Smooth muscle cell of the brain vasculature (primary cell): ENCODE data around the gene AMN1.
"Not testable (repeated sequence)": the region's sequence is repeated elsewhere in the genome, so short reads cannot be mapped to it uniquely, and the experiment has no call there.

Experiments
- DNase-seq: peaks from one replicate; pipeline ENCODE4 v3.0.0-alpha.2; 2012; ENCODE audit warnings: low read depth, low spot score

AMN1 gene

DNA sequence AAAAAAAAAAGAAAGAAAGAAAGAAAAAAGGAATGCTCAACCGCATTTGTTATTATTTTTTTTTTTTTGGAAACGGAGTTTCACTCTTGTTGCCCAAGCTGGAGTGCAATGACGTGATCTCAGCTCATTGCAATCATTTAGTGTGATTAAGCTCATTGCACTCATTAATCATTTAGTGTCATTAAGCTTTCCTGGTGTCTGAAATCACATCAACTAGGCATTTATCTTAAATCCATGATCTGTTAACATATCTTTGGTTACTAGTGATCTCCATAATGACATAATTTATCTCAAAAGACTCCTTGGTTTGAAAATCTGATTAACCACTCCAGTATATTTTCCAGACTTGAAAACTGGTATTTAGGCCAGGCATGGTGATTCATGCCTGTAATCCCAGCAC is 43.0 kb downstream of the AMN1 start:
- no peak for DNase-seq

DNA sequence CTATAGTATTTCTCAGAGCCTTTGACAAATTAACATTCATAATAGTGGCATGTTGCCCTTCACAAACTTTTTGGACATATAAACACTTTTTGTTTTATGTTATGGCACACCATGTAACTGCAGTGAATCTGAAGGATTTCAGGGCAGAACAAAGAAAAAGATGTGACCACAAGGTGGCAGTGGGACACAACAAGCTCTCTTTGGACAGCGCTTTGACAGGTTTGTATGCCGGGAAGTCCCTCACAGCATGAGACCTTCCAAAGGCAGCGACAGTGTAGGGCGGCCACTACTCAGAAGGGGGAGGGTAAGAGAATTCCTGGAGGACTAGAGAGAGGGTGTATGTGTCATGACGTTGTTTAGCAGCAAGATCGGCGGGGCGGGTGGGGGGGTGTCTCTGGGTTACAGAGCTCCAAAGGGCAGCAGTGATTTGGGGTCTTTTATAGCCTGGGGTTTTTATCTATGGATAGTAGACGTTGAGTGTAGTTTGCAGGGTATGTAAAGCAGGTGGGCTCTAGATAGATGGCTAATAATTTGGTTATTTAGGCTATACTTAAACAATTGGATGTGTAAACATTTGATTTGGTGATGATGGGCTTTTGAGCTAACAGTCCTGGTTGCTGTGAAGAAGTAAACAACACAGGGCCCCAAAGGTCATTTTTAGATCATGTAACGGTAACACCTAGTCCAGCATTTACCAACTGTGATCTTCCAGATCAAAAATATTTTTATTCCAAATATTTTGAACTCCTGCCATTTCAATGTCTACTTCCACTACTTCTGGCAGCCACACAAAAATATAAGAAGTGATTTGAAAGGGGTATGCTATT is 46.5 kb downstream of the AMN1 start:
- peak; percentile 54 for DNase-seq

- no peak for DNase-seq
Measured at GRCh38 chr12:31672521-31672920, 56.3 kb downstream of the AMN1 start.

DNA sequence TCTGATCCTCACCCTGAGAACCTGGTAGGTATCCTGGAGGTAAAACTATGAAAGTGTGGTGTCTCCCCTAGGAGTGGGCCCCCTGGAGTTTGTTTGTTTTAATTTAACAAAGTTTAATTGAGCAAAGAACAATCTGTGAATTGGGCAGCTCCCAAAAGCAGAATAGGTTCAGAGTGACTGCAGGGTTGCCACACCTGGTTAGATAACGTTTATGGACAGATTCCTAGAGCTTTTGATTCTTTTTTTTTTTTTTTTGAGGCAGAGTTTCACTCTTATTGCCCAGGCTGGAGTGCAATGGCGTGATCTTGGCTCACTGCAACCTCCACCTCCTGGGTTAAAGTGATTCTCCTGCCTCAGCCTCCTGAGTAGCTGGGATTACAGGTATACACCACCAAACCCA is 59.2 kb downstream of the AMN1 start:
- not testable (repeated sequence) for DNase-seq

- no peak for DNase-seq
Measured at GRCh38 chr12:31669020-31669419, 59.8 kb downstream of the AMN1 start.

DNA sequence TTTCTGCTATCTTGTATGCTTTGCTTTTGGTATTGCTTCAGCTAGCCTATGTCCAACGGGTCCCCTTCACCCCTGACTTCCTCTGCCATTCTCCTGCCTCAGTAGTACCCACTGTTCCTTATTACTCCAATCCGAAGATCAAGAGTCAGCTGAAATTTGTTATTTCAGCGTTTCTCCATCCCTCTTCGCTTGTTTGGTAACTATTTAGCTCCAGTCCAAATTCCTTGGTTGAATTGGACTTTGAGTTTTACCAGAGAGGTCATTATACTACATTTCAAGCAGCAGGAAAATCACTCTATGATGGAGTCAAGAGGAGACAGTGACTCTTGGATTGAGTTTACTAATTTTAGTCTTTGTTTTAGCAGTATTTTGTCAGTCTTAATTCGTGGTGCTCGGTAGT is 64.8 kb downstream of the AMN1 start:
- DNase-seq = no peak

DNA sequence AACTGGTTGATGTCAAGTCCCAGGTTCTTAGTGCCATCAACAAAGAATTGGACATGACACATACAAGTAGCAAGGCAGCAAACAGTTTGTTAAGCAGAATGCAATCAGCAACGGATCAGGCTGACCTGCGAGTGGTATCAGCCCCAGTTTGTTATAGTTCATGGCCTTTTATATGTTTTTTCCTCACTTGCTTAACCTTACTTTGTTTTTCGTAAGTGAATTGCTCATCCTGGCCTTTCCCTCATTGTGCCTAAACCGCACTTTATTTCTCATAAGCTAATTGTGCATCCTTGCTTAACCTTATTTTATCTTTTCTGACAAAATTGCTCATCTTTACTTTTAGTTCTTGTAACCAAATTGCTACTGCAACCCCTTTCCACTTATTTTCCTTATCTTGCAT is 65.2 kb downstream of the AMN1 start:
- no peak for DNase-seq

- no peak for DNase-seq
Measured at GRCh38 chr12:31662176-31662849, 66.5 kb downstream of the AMN1 start.

DNA sequence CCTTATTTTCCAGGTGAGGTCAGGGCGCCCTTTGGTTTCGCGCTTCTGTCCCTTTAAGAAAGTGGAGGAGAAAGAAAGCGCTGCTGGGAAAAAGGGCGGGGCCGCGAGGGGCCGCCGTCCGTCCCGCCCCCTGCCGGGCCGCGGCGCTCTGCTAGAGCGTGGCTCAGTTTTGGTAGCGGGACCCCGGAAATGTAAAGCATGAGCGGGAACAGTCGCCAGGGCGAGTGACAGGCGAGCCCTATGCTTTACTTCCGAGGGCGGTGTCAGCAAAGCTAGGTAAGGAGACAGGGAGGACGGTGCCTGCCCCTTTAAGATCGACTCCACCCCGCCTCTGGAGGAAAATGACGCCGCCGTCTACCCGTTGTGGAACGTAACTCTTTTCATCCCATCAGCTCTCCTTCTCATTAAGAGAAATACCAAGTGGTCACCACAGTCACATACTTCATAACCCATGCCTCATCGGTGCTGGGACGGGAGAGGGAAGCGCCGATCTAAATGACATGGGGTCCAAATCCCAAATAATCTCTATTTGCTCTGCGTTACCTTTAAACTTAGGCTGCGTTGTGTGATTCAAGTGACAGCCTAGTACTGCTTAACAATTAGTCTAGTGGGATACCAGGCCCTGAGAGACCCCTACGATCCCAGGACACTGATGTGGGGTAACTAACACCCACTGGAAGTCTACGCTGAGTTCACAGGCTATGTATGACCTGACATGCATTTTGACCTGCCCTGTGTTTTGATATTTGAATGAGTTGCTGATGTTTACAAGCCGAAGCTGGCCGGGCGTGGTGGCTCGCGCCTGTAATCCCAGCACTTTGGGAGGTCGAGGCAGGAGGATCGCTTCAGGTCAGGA is 69.5 kb downstream of the AMN1 start, which contains the start of gene ETFBKMT:
ETFBKMT (plus strand) TSS at position 602 of the 856 bp plus-strand sequence. CDS start 2,266 bp downstream, outside the sequence.
- DNase-seq = peak; percentile 49

DNA sequence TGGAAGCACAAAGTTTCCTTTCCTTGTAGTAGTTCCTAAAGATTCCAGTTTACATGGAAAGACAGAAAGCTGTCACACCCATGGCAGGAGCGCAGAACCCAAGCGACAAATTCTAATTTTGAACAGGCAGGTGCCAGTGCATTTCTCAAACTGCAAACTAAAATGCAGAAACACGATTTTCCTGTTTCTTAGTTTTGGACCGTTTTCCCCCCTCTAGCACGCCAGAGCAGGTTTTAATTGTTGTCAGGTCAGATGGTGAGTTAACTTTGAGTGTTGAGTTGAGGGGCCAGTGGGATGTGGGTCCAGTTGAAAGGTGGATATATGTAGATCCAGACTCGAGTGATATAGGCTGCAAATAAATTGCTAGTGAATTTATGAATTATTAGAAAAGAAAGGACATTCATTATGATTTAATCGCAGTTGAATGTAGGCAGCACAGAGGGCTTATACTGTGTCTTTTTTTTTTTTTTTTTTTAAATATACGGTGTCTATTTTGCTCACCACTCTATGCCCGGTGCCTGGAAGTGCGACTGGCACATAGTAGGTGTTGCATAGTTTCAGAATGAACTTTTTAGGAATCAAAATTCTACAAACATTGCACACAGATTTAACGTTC is 70.2 kb downstream of the AMN1 start:
- no peak for DNase-seq

DNA sequence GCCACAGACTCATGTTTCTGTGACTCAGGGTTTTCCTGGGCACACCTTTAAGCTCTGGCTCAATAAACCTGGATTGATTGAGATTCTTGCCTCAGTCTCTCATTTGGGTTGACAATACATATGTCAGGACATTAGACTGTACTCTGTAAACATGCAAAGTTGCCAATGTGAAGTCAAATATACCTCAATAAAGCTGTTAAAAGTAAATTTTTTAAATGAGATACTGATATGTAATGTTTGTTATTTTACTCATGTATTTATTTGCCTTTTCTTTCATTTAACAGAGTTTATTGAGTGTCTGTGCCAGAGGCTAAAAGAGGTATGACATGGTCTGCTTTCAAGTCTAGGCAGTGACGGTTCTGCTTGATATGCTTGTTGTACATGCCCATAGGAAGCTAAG is 73.0 kb downstream of the AMN1 start:
- DNase-seq = no peak

- DNase-seq = no peak
Measured at GRCh38 chr12:31655208-31655607, 73.6 kb downstream of the AMN1 start.

GRCh38 chr12:31651893-31652521 is 76.8 kb downstream of the AMN1 start:
- no peak for DNase-seq

GRCh38 chr12:31650918-31651317 is 77.9 kb downstream of the AMN1 start:
- DNase-seq = no peak

DNA sequence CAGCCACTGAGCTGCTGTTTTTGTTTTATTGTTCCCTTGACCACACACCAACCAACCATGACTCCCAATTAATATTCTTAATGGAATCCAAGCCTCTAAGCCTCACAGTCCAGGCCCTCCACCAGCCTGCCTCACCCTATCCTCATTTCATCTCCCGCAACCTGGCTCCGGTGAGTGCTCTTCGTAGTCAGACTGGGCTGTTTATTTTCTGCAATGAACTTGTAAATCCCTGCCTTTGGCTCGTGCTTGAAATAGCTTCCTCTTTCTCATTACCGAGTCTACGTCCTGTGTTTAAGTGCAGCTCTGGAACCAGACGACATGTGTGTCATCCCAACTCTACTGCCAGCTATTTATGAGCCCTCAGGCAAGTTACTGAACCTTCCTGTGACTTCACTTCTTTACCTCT is 81.7 kb downstream of the AMN1 start:
- no peak for DNase-seq

- no peak for DNase-seq
Measured at GRCh38 chr12:31645924-31646323, 82.9 kb downstream of the AMN1 start.

- DNase-seq = no peak
Measured at GRCh38 chr12:31644536-31644935, 84.3 kb downstream of the AMN1 start.

- no peak for DNase-seq
Measured at GRCh38 chr12:31641509-31642090, 87.2 kb downstream of the AMN1 start.

GRCh38 chr12:31634620-31635019 is 94.2 kb downstream of the AMN1 start:
- no peak for DNase-seq

DNA sequence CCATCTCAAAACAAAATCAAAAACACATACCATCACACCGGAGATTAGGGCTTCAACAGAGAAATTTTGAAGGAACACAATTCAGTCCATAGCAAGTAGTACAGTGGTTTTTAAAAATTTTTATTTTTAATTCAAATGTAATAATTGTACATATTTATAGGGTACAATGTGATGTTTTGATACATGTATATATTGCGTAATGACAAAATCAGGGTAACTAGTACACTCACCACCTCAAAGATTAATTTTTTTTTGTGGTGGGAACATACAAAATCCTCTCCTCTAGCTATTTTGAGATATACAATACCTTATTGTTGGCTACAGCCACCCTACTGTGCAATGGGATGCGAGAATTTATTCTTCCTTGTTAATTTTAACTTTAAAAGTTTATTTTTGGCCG is 95.4 kb downstream of the AMN1 start:
- no peak for DNase-seq

DNA sequence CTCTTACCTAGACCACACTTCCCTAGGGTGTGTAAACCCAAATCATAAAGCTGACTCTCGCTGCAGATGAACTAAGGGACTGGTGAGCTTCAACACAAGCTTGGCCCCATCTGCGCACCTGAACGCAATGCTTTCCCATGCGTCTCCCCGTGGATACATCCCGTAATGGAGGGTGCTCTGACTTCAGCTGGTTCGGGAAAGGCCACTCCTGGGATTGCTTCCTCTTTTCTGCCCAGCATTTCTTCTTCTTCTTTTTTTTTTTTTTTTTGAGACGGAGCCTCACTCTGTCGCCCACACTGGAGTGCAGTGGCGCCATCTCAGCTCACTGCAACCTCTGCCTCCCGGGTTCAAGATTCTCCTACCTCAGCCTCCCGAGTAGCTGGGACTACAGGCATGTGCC is 97.0 kb downstream of the AMN1 start:
- DNase-seq = no peak
